ENCODE measurements around the gene PCDHB7. TPM values are rescaled to one million over a fixed set of nuclear protein-coding genes. Genes with fewer than 3 reads are reported as not detected.
"Not testable (repeated sequence)": the region's sequence is repeated elsewhere in the genome, so short reads cannot be mapped to it uniquely, and the experiment has no call there.

Gene PCDHB7
- total and polyA plus RNA-seq, 2 experiments from 2014 or later, result 0.48 to 1.0 TPM

DNA sequence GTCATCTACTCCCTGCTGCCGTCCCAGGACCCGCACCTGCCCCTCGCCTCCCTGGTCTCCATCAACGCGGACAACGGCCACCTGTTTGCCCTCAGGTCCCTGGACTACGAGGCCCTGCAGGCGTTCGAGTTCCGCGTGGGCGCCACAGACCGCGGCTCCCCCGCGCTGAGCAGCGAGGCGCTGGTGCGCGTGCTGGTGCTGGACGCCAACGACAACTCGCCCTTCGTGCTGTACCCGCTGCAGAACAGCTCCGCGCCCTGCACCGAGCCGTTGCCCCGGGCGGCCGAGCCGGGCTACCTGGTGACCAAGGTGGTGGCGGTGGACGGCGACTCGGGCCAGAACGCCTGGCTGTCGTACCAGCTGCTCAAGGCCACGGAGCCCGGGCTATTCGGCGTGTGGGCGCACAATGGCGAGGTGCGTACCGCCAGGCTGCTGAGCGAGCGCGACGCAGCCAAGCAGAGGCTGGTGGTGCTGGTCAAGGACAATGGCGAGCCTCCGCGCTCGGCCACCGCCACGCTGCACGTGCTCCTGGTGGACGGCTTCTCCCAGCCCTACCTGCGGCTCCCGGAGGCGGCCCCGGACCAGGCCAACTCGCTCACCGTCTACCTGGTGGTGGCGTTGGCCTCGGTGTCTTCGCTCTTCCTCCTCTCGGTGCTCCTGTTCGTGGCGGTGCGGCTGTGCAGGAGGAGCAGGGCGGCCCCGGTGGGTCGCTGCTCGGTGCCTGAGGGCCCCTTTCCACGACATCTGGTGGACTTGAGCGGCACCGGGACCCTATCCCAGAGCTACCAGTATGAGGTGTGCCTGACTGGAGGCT is 2.1 kb downstream of the PCDHB7 start:
- not testable (repeated sequence) for H3K27me3 Mint-ChIP-seq (ENCODE audit: insufficient read depth, low read depth, poor library complexity); H3K36me3 Mint-ChIP-seq (ENCODE audit: low read depth); H3F3A ChIP-seq (replicated peaks; ENCODE audit: low read depth); H3K4me3 ChIP-seq; H3K27me3 ChIP-seq (ENCODE audit: insufficient read depth); H3K4me1 Mint-ChIP-seq; H3K4me2 ChIP-seq; H3K9me2 ChIP-seq (ENCODE audit: insufficient read depth); H3K4me1 ChIP-seq (ENCODE audit: insufficient read depth); H3K27ac ChIP-seq (ENCODE audit: low read depth); H3K36me3 ChIP-seq (ENCODE audit: insufficient read depth); H3K4me3 Mint-ChIP-seq; H4K20me1 ChIP-seq (replicated peaks; ENCODE audit: insufficient read depth); ATAC-seq; H3K79me2 ChIP-seq (replicated peaks; ENCODE audit: insufficient read depth); H3K27ac Mint-ChIP-seq
- peak; percentile 34 for DNase-seq (ENCODE audit: low spot score)
- H2AFZ ChIP-seq, result peak overlapping the region; percentile 33
- TF ChIP-seq, protein P1, sequence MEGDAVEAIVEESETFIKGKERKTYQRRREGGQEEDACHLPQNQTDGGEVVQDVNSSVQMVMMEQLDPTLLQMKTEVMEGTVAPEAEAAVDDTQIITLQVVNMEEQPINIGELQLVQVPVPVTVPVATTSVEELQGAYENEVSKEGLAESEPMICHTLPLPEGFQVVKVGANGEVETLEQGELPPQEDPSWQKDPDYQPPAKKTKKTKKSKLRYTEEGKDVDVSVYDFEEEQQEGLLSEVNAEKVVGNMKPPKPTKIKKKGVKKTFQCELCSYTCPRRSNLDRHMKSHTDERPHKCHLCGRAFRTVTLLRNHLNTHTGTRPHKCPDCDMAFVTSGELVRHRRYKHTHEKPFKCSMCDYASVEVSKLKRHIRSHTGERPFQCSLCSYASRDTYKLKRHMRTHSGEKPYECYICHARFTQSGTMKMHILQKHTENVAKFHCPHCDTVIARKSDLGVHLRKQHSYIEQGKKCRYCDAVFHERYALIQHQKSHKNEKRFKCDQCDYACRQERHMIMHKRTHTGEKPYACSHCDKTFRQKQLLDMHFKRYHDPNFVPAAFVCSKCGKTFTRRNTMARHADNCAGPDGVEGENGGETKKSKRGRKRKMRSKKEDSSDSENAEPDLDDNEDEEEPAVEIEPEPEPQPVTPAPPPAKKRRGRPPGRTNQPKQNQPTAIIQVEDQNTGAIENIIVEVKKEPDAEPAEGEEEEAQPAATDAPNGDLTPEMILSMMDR (conservative IDR thresholded peaks at IDR 0.05; ENCODE audit: low read depth in 2 of 2), result 0 out of 4 replicates have a peak, but pooled peaks have one; percentile 4 to 18
- peaks cover 19% of the 10 kb centered on the region for H3K9me3 Mint-ChIP-seq

DNA sequence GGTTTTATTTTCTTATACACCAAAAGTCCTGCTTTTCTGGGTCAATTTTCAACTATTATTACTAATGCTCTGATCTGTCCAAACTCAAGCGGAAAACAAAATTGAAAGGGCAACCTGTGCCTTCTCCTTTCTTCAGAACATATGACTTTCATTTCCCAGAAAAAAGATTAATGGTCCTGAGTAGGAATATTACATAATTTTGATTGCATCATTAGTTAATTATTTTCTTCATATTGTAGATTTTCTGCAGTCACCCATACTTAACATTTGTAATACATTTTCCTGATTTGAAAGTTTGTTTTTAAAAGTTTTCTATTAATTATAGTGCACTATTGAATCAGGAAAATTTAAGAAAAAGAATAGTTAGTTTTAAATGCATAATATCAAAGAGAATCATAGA is 3.5 kb downstream of the PCDHB7 start:
- Histone ChIP-seq H3K27ac (ENCODE audit: low read depth) (no peak overlapping the region), H2AFZ (no peak overlapping the region), H3K36me3 (ENCODE audit: insufficient read depth) (no peaks in the 10 kb centered on the region; the same call in 1 of the 2 replicates), H3K79me2 (replicated peaks; ENCODE audit: insufficient read depth) (no peaks in the 10 kb centered on the region), H3K27me3 (ENCODE audit: insufficient read depth) (no peaks in the 10 kb centered on the region), H4K20me1 (replicated peaks; ENCODE audit: insufficient read depth) (no peaks in the 10 kb centered on the region), H3K4me3 (no peak overlapping the region), H3K9me2 (ENCODE audit: insufficient read depth) (no peaks in the 10 kb centered on the region; the same call in 1 of the 2 replicates), H3F3A (replicated peaks; ENCODE audit: low read depth) (no peaks in the 10 kb centered on the region), H3K4me2 (no peak overlapping the region), H3K4me1 (ENCODE audit: insufficient read depth) (no peaks in the 10 kb centered on the region)
- Mint-ChIP-seq H3K9me3 (peaks cover 19% of the 10 kb centered on the region), H3K36me3 (ENCODE audit: low read depth) (peaks cover 10% of the 10 kb centered on the region), H3K27ac (no peak overlapping the region), H3K27me3 (ENCODE audit: insufficient read depth, low read depth, poor library complexity) (peaks cover 2% of the 10 kb centered on the region), H3K4me1 (no peaks in the 10 kb centered on the region; the same call in 2 of the 3 replicates), H3K4me3 (no peak overlapping the region)
- DNase-seq (ENCODE audit: low spot score) (no peak), ATAC-seq (no peak)
- TF ChIP-seq ZNF331 (CRISPR knock-in tag; IDR thresholded peaks at IDR 0.05; ENCODE audit: low read depth) (no peak), ZNF462 (CRISPR knock-in tag; IDR thresholded peaks at IDR 0.05) (no peak), NANOG (IDR thresholded peaks at IDR 0.05; ENCODE audit: borderline replicate concordance) (no peak), JUNB (IDR thresholded peaks at IDR 0.05; ENCODE audit: unreplicated experiment) (no peak)
- TF ChIP-seq, protein P2, sequence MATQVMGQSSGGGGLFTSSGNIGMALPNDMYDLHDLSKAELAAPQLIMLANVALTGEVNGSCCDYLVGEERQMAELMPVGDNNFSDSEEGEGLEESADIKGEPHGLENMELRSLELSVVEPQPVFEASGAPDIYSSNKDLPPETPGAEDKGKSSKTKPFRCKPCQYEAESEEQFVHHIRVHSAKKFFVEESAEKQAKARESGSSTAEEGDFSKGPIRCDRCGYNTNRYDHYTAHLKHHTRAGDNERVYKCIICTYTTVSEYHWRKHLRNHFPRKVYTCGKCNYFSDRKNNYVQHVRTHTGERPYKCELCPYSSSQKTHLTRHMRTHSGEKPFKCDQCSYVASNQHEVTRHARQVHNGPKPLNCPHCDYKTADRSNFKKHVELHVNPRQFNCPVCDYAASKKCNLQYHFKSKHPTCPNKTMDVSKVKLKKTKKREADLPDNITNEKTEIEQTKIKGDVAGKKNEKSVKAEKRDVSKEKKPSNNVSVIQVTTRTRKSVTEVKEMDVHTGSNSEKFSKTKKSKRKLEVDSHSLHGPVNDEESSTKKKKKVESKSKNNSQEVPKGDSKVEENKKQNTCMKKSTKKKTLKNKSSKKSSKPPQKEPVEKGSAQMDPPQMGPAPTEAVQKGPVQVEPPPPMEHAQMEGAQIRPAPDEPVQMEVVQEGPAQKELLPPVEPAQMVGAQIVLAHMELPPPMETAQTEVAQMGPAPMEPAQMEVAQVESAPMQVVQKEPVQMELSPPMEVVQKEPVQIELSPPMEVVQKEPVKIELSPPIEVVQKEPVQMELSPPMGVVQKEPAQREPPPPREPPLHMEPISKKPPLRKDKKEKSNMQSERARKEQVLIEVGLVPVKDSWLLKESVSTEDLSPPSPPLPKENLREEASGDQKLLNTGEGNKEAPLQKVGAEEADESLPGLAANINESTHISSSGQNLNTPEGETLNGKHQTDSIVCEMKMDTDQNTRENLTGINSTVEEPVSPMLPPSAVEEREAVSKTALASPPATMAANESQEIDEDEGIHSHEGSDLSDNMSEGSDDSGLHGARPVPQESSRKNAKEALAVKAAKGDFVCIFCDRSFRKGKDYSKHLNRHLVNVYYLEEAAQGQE (IDR thresholded peaks at IDR 0.05; ENCODE audit: unreplicated experiment), result no peak
- TF ChIP-seq, protein P1 (conservative IDR thresholded peaks at IDR 0.05; ENCODE audit: low read depth in 2 of 2), result no peak
